ENCODE data around the gene WNT11.

DNA sequence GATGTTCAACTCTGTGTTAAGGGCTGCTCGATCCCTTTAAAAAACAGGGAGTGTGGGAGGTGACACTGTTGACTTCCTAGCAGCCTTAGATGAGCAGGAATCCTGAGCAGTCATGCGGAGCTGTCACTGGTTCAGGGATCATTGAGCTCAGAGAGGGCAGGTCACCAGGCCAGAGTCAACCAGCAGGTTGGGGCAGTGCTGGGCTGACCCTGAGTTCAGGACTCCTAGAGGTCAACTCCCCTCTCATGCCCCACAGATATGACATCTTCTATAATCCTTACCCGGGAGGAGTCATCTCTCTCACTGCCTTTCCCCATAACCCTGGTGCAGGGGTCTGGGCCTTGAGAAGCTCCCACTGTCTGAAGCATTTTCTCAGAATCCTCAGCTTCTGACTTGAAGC is 12.9 kb upstream of the WNT11 start:
- TF ChIP-seq EZH2 (IDR thresholded peaks at IDR 0.05) = no peak
- TF ChIP-seq, protein P1, sequence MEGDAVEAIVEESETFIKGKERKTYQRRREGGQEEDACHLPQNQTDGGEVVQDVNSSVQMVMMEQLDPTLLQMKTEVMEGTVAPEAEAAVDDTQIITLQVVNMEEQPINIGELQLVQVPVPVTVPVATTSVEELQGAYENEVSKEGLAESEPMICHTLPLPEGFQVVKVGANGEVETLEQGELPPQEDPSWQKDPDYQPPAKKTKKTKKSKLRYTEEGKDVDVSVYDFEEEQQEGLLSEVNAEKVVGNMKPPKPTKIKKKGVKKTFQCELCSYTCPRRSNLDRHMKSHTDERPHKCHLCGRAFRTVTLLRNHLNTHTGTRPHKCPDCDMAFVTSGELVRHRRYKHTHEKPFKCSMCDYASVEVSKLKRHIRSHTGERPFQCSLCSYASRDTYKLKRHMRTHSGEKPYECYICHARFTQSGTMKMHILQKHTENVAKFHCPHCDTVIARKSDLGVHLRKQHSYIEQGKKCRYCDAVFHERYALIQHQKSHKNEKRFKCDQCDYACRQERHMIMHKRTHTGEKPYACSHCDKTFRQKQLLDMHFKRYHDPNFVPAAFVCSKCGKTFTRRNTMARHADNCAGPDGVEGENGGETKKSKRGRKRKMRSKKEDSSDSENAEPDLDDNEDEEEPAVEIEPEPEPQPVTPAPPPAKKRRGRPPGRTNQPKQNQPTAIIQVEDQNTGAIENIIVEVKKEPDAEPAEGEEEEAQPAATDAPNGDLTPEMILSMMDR (IDR thresholded peaks at IDR 0.05) = no peak
- TF ChIP-seq EZH2phosphoT487 (IDR thresholded peaks at IDR 0.05) = no peak
